22Rv1 (cell line): ENCODE measurements around the gene KCNQ1OT1.

Experiments
- H3K27ac ChIP-seq: fragments of 450-650 bp; 2 replicates; pipeline ENCODE4 v1.5.1; 2017
- CTCF ChIP-seq: fragments of 450-650 bp; IDR thresholded peaks from 2 replicates; pipeline ENCODE4 v1.5.1; 2017; ENCODE audit warnings: mild to moderate bottlenecking
- ZFX ChIP-seq: fragments of 450-650 bp; IDR thresholded peaks from 2 replicates; pipeline ENCODE4 v1.6.1; 2017; ENCODE audit warnings: antibody characterized with exemption, borderline replicate concordance

Gene KCNQ1OT1

DNA sequence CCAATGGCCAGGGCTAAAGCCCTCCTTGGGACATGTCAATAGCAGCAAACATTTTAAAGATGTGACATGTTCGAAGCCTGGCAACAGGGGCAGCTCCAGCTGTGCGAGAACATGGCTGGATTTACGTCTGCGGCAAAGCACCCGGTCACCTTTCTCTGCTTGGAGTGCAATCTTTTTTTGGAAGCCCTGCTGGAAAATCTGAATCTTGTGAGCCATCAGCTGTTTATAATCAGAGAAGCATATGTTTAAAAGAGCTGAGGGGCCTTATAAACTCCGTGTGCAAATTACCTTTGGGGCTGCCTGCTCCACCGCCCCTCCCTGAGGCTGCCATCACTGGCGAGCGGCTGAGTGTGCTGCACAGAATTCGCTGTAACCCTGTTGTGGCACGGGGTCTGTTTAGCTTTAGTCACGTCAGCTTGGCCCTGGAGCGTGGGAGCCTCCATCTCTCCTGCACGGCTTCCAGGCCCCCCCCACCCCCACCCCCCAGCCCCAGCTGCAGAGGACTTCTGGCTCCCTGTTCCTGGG is 9.0 kb upstream of the KCNQ1OT1 start:
- no peak for TF ChIP-seq ZFX
- TF ChIP-seq CTCF: no peak
- no peak overlapping the region for H3K27ac ChIP-seq

DNA sequence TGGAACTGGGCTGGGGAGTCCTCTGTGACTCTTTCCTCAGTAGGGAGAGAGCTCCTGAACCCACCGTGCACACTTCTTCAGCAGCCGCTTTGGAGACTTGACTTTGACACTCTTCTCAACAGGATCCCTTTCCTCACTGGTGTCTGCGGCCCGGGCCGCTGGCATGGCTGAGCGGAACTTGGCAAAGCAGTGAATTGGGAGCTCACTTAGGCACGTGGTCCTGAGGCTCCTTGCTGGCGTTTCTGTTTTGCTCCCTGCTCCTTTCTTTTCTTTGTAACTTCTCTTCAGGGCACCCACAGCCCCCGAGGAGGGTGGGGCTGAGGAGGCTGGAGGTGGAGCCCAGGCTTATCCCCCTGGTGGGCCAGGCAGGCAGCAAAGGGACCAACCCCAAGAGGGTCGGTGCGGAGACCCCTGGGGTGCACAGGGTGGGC is 8.4 kb upstream of the KCNQ1OT1 start:
- H3K27ac ChIP-seq: no peak overlapping the region
- TF ChIP-seq CTCF (no peak), ZFX (no peak)

DNA sequence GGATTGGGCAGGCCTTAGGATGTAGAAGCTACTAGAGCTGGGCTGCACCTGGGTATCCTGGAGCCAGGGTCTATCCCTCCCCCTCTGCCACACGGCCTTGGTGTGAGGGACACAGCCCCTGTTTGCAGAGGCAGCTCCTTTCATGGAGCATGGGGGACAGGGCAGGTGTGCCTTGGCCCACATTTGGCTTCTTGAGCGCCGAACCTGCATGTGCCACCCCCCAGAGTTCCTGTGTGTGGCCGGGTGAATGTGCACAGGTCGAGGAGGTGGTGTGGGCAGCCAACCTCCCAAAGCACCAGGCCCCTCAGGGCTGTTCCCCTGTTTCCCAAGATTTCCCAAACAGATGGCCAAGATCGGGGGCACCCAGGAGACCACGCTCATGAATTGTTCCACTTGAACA is 7.9 kb upstream of the KCNQ1OT1 start:
- H3K27ac ChIP-seq: no peak overlapping the region
- TF ChIP-seq ZFX (no peak), CTCF (no peak)

DNA sequence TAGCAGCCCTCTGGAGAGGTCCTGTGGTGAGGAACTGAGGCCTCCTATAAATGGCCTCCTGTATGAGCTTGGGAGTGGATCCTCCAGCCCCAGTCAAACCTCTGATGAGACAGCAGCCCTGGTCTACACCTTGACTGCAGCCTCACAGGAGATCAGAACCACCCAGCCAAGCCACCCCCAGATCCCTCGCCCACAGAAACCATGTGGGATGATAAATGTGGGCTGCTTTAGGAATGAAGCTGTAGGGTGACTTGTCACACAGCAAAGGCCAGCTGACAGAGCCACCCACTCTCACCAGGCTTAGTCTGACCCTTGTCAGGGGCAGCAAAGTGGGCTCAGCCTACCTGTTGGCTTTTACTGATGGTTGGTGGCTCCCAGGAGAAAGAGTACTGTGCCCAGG is 6.5 kb upstream of the KCNQ1OT1 start:
- H3K27ac ChIP-seq: no peak overlapping the region
- TF ChIP-seq ZFX (no peak), CTCF (no peak)

- TF ChIP-seq ZFX (no peak), CTCF (no peak)
- H3K27ac ChIP-seq: no peak overlapping the region
Measured at GRCh38 chr11:2704896-2705606, 5.3 kb upstream of the KCNQ1OT1 start.

DNA sequence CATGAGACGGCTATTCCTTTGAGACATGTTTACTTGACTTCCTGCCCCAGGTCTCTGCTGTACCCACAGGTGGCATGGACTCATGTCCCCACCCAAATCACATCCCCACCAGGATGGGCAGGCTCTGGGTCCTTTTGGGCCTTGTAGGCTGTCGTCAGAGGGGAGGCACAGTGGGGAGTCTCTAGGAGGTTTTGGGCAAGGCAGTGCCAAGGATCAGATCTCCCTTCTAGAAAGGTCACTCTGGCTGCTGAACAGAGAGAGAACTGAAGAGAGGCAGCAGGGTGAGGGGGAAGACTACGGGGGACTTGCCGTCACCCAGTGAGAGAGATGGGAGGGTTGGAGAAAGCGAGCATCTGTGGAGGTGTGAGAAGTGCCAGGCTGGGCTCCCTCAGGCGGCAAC is 4.6 kb upstream of the KCNQ1OT1 start:
- no peak overlapping the region for H3K27ac ChIP-seq
- TF ChIP-seq ZFX (no peak), CTCF (no peak)

DNA sequence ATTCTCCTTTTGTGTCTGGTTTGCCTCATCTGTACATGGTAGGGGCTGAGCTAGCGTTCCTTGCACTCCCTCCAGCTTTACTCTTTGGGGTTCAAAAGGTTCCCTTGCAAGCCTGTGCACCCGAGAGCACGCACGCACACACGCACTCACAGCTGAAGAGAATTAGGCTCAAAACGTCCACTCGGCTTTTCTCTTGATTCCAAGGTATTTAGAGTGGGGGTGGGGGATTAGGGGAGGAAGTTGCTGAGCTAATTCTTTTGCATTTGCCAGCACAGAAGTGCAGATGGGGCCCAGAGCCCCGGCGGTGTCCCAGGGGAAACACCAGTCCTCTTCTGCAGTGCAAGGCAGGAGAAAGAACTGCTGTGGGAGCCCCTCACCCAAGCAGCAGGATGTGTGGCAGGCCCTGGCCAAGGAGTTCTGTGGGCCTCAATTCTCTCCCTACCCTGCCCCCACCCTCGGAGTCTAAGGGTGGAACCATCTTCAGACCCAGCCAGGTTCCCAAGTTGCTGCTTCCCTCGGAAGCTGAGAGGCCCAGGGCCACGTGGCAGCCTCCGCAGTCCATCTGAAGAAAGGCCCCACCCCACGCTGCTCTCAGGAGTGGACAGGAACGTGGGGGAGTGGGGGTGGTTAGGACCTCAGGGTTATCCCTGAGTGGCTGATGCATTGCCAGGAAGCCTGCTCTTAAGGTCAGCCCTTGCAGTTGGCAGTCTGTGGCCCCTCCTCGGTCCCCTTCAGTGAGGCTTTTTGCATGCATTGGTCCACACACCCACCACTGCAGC is 3.8 kb upstream of the KCNQ1OT1 start:
- TF ChIP-seq CTCF (no peak), ZFX (no peak)
- no peak overlapping the region for H3K27ac ChIP-seq
